HEK293T (cell line): ENCODE data around the gene CTTN.

Source experiments
- ARNT ChIP-seq: fragments of 450-650 bp; IDR thresholded peaks from 2 replicates; pipeline ENCODE4 v1.6.1; 2017; ENCODE audit warnings: mild to moderate bottlenecking
- CTBP1 ChIP-seq: fragments of 450-650 bp; IDR thresholded peaks from 2 replicates; pipeline ENCODE4 v1.6.1; 2016; ENCODE audit warnings: borderline replicate concordance
- FOXA1 ChIP-seq: fragments of 450-650 bp; IDR thresholded peaks from 2 replicates; pipeline ENCODE4 v1.6.1; 2016; ENCODE audit warnings: mild to moderate bottlenecking
- FOXK2 ChIP-seq: fragments of 450-650 bp; IDR thresholded peaks from 2 replicates; pipeline ENCODE4 v1.6.1; 2016; ENCODE audit warnings: mild to moderate bottlenecking
- HDGF ChIP-seq: fragments of 450-650 bp; IDR thresholded peaks from 2 replicates; pipeline ENCODE4 v1.6.1; 2017; ENCODE audit warnings: antibody characterized with exemption, borderline replicate concordance
- NFRKB ChIP-seq: fragments of 450-650 bp; IDR thresholded peaks from 2 replicates; pipeline ENCODE4 v1.6.1; 2016; ENCODE audit warnings: mild to moderate bottlenecking, moderate library complexity
- SP1 ChIP-seq: fragments of 450-650 bp; IDR thresholded peaks from 2 replicates; pipeline ENCODE4 v1.6.1; 2017
- SUZ12 ChIP-seq: fragments of 450-650 bp; IDR thresholded peaks from 2 replicates; pipeline ENCODE4 v1.6.1; 2016; ENCODE audit warnings: mild to moderate bottlenecking
- TF ChIP-seq, protein P1 (sequence below): fragments of 450-650 bp; IDR thresholded peaks from 2 replicates; pipeline ENCODE4 v1.6.1; 2016

DNA sequence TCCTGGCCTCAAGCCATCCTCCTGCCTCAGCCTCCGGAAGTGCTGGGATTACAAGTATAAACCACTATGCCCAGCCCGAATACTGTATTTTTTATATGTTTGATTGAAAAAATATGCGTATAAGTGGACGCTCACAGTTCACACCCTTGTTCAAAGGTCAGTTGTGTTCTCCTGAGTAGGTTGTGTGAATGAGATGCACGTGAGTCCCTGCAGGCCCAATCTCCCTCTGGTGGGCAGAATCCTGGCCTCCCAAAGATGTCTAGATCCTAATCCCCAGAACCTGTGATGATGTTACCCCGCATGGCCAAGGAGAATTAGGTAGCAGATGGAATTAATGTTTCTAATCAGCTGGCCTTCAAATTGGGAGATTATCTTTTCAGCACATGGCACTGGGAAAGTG, 41.9 kb downstream of the CTTN start:
- TF ChIP-seq CTBP1: no peak
- TF ChIP-seq, protein P1, sequence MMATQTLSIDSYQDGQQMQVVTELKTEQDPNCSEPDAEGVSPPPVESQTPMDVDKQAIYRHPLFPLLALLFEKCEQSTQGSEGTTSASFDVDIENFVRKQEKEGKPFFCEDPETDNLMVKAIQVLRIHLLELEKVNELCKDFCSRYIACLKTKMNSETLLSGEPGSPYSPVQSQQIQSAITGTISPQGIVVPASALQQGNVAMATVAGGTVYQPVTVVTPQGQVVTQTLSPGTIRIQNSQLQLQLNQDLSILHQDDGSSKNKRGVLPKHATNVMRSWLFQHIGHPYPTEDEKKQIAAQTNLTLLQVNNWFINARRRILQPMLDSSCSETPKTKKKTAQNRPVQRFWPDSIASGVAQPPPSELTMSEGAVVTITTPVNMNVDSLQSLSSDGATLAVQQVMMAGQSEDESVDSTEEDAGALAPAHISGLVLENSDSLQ: no peak
- no peak for TF ChIP-seq ARNT
- TF ChIP-seq FOXK2: no peak
- no peak for TF ChIP-seq NFRKB
- TF ChIP-seq SP1: no peak
- TF ChIP-seq SUZ12: no peak
- no peak for TF ChIP-seq HDGF
- no peak for TF ChIP-seq FOXA1
